ENCODE data around the gene SELL.
"Not testable (repeated sequence)": the region's sequence is repeated elsewhere in the genome, so short reads cannot be mapped to it uniquely, and the experiment has no call there.

DNA sequence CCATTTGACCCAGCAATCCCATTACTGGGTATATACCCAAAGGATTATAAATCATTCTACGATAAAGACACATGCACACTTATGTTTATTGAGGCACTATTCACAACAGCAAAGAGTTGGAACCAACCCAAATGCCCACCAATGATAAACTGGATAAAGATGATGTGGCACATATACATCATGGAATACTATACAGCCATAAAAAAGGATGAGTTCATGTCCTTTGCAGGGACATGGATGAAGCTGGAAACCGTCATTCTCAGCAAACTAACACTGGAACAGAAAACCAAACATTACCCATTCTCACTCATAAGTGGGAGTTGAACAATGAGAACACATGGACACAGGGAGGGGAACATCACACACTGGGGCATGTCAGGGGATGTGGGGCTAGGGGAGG, 3.7 kb upstream of the SELL start:
- TF ChIP-seq, protein P1, sequence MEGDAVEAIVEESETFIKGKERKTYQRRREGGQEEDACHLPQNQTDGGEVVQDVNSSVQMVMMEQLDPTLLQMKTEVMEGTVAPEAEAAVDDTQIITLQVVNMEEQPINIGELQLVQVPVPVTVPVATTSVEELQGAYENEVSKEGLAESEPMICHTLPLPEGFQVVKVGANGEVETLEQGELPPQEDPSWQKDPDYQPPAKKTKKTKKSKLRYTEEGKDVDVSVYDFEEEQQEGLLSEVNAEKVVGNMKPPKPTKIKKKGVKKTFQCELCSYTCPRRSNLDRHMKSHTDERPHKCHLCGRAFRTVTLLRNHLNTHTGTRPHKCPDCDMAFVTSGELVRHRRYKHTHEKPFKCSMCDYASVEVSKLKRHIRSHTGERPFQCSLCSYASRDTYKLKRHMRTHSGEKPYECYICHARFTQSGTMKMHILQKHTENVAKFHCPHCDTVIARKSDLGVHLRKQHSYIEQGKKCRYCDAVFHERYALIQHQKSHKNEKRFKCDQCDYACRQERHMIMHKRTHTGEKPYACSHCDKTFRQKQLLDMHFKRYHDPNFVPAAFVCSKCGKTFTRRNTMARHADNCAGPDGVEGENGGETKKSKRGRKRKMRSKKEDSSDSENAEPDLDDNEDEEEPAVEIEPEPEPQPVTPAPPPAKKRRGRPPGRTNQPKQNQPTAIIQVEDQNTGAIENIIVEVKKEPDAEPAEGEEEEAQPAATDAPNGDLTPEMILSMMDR (IDR thresholded peaks at IDR 0.05; ENCODE audit: insufficient read depth, low read length), result not testable (repeated sequence)
- TF ChIP-seq POLR2AphosphoS5 (IDR thresholded peaks at IDR 0.05; ENCODE audit: low read depth); REST (IDR thresholded peaks at IDR 0.05; ENCODE audit: insufficient replicate concordance, low read depth); SPI1 (IDR thresholded peaks at IDR 0.05; ENCODE audit: borderline replicate concordance, low read depth); GABPA (IDR thresholded peaks at IDR 0.05; ENCODE audit: low read depth): not testable (repeated sequence)
